Measurements from ENCODE around the gene TBC1D14.

Gene TBC1D14

DNA sequence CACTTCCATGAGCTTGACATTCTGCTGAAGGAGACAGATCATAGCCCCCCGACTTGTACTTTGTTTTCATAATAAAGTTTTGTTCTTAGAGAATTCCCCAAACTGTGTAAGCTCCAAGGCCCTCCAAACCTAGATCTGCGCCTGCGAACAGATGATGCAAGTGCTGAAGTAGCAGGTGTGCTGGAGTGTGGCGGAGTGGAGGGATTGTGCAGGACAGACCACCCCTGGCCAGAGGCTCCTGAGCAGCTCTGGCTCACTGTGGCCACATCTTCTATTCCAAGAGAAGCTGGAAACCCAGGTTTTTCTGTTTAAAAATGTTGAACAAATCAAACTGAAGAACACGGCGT lies 46.4 kb downstream of the TBC1D14 start:
- DNase-seq = peak; percentile 13

DNA sequence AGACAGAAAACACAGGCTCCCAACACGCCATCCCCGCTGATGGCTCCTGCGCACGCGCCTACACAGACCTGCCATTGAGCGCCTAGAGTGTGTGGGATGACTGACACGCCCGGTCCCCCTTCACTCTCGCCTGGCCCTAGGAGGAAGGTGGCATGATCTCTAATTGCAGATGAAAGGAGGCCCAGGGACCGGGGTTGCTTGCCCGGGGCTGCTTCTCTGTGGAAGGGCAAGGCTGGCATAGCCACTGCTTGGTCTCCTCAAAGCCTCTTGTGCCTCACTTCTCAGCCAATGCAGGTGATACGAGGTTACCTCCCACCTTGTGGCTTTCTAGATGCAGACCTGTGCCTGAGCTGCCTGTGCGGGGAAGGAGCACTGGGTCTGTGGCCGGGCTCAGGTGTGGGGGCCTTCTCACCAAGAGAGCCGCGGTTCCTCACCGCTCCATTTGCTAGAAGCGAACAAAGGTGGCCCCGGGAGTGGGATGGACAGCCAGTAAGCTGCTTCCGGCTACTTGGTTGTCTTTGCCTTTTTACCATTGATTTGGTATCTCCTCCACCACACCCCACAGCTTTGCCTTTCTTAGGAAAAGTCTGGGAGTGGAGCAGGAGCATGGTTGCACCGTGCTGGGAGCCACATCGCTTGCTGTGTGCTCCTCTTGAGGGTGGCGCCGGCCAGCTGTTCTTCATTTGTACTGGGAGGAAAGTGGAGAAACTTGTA lies 47.0 kb downstream of the TBC1D14 start:
- DNase-seq = peak; percentile 56

DNA sequence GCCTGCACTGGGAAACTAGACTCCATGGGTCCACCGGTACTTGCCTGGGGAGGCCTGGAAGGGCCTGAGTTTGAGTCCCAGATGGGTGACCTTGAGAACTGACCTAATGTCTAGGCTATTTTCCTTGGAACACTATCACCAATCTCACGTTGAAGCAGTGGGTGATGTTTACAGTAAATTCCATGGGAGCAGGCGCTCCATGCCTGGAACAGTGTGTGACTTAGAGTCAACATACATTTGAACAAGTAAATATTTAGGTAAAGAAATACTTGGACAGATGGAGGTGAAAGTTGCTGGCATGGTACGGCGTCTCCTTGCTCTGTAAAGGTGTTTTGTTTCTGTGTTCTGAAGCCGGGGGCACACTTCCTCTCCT lies 47.5 kb downstream of the TBC1D14 start:
- no peak for DNase-seq

DNA sequence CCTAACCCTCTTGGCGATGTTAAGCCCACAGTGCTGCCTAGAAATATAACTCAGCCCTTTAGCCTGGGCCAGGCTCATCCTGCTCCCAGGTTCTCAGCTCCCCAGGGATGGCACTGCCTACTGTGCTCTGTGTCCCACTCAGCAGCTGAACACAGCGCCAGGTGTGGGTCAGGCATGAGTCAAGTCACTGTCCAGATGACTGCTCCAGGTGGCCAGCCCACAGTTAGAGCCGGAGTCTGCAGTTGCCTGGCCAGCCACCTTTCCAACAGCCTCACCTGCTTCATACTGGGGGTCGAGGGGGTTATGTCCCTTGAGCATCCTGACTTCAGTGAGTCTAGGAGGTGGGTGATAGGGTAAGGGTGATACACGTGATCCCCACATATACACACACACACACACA lies 48.4 kb downstream of the TBC1D14 start:
- peak; percentile 58 for DNase-seq

DNA sequence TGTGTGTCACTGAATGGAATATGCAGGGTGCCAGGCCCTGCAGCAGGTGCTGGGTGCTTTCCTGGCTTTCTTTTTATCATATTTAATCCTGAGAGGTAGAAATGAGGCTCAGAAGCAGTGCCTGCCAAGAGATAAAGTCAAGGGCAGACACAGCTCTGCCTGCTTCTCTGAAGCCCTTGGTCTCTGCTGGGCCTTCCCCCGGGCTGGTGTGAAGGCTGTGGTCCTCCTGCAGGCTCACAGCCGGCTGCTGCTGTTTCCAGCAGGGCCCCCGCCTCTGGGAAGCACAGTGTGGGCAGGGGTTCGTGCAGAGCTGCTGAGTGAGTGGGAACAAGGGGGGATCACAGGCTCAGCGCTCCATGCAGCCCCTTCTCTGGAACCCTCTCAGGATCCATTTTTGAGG lies 49.6 kb downstream of the TBC1D14 start:
- DNase-seq = no peak

DNA sequence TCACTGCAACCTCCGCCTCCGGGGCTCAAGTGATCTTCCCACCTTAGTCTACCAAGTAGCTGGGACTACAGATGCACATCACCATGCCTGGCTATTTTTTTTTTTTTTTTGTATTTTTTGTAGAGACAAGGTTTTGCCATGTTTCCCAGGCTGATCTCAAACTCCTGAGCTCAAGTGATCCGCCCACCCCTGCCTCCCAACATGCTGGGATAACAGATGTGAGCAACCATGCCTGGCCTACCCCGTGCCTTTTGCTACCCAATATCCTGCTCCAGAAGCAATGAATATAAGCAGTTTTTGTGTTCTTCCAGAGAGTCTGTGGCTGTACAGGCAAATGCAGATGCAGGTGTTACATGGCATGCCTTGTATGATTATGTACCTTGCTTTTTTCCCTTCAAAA lies 50.5 kb downstream of the TBC1D14 start:
- no peak for DNase-seq

DNA sequence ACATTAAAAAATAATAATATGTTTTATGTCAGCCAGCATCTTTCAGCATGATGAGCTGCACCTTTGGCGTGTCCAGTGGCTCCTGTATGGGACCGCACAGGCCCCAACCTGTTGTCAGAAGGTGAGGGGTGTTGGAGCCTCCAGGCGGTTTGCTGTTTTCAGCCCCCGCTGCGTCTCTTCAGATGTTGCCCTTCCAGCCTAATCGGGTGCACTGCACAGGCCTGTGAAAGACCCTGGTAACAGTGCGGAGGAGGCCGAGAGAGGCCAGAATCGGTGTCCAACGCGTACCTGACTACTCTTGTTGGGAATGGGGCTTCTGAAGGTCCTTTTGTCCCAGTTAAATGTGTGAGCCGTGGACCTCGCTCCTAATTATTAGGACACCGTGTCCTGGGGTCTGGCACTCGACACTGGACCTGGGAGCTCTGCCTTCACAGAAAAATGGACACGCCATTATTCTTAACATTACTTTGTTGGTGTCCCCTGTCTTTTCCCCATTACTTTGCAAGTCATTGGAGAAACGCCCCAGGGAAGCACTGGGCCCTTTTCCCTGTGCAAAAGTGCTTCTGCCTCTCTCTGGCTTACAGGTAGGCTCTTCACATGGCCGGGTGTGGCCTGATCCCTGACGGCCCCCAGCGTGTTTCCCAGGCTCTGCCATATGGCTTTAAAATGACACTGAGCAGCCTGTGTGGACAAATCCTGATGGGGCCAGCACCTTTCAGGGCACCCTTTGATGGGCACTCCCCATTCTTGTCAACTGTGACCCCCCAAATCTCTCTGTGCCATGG lies 51.2 kb downstream of the TBC1D14 start:
- no peak for DNase-seq

DNA sequence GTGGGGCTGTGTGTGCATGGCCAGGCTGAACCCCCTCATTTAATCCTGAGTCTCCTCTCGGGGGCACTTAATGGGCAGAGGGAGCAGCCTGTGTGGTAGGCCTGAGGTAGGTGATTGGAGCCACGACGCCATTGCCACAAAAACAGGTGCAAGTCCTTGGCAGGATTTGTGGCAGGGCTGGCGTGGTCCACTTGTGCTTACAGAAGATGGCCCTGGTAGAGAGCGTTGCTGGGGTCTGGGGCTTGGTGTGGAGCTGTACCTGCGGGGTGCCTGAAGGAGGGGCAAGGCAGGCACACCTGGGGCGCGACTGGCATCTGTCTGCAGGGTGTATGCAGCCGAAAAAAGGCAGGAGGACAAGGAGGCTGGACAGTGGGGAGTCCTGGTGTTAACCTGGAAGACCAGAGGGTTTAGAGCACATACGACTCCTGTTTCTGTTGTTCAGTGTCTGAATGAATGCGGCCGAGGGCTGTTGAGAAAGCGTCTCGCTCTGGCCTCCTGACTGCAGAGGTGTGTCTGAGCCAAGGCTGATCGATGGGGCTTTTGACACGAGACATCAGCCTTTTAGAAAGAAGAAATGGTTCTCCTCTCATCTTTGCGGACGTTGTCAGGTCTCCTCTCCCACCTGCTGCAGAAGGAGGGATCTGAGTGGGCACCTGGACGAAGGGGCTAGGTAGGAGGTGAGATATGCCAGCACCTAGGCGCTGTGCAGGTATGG lies 52.0 kb downstream of the TBC1D14 start:
- no peak for DNase-seq

DNA sequence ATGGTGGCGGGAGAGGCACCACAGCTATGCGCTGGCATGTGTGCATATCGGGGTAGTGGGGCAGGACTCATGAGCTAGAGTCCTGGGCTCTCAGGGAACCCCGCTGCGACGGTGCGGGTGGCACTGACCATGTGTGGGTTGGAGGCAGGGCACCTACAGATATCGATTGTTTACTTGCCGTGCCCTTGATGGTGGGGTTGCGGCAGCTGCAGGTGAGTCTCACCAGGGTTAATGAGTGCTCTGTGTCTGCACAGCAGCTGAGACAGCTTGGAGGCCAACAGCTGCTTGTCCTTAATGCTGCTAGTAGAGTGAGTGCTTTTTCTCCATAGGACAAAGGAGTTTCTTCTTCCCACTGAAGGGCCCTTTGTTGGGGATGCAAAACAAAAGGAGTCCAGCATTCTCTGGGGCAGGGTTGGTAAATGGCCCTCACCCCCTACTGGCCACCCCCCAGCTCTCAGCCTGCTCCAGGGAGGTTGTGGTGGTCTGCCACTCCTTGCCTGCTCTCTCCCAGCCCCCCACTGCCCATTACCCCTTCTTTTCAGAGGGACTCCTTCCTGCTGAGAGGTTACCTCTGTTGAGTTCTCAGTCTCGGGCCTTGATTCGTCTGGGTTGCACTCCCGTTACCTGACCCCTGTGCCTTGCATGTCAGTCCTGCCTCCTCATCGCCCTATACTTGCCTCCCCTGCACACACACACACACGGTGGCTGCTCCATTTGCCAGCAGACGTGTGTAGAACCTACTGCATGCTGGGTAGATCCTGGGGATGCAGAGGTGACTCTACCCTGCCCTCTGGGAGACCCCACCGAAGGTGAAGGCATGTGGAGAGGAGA lies 52.8 kb downstream of the TBC1D14 start:
- DNase-seq = no peak

DNA sequence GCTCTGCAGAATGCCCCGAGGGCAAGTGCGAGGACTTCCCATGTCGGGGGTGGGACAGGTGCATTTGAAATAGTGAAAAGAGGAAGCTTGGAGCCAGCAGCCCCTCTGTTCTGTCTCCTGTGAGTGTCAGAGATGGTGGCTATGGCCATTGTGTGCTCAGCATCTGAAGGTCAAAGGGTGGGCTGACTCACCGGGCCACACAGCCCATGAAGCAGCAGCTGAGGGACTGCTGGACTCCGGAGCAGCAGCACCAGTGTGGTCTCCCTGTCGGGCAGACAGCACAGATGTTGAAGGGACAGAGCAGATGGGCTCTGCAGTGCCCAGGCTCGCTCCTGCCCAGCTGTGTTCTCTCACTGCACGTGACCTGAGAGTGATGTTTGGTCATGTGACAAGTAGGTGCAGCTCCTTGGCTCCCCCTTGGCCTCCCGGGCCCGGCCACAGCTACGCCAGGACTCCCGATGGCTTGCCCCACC lies 53.5 kb downstream of the TBC1D14 start:
- DNase-seq = no peak

DNA sequence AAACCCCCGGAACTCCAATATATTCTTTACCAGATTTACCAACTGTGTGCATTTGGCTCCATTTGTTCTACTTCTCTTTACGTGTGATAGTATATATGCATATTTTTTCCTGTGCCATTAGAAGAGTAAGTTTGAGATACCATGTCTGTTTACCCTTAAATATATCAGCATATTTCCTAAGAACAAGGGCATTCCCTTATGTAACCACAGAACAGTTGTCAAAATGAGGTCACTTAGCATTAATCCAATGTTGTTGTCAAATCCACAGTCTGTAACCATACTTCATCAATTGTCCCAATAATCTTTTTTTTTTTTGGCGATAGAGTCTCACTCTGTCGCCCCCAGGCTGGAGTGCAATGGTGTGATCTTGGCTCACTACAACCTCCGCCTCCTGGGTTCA lies 55.2 kb downstream of the TBC1D14 start:
- DNase-seq = no peak

DNA sequence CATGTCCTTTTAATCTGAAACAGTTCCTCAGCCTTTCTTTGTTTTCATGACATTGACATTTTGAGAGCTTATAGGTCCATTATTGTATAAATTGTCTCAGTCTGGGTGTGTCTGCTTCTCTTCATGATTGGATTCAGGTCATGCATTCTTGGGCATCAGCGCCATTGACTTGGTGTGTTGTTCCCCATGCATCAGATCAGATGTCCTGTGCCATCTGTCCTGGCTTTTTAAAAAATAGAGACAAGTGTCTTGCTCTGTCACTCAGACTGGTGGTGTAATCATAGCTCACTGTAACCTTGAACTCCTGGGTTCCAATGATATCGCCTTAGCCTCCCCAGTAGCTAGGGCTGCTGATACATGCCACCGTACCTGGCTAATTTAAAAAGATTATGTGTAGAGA lies 55.7 kb downstream of the TBC1D14 start:
- DNase-seq = no peak

DNA sequence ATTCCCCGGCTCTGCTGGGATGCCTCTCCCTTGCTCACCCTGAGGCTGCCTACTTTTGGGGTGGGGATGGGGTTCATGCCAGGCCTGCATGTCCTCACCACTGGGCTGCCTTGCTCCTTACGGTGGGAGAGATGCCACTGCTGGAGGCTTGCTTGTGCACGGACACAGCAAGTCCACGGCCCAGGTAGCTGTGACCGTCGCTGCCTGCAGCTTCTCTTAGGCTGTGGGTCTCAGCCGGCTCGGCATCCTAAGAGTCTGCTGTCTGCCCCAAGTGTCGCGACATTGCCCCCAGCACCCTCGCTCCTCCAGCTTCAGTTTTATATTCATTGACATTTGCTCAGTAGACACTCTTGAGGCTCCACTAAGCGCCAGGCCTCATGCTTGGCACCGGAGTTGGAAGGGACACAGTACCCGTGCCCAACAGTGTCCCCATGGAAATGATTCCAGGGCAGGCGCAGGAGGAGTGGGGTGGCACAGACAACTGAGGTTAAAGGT lies 58.3 kb downstream of the TBC1D14 start:
- no peak for DNase-seq

DNA sequence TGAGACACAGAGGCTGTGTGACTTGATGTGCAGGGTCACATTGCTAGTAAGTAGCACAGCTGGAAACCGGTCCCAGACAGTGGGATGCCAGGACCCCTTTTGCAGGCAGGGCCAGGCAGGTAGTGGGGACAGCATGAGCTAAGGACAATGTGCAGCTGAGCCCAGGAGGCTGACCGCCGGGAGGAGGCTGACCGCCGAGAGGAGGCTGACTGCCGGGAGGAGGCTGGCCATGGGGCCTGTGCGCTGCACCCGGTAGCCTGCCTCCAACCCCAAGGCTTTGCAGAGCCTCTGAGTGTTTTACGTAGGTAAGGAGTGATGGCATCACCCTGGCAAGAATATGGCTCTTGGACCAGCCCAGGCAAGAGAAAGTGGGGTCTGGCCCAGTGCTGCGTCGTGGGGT lies 58.9 kb downstream of the TBC1D14 start:
- no peak for DNase-seq

DNA sequence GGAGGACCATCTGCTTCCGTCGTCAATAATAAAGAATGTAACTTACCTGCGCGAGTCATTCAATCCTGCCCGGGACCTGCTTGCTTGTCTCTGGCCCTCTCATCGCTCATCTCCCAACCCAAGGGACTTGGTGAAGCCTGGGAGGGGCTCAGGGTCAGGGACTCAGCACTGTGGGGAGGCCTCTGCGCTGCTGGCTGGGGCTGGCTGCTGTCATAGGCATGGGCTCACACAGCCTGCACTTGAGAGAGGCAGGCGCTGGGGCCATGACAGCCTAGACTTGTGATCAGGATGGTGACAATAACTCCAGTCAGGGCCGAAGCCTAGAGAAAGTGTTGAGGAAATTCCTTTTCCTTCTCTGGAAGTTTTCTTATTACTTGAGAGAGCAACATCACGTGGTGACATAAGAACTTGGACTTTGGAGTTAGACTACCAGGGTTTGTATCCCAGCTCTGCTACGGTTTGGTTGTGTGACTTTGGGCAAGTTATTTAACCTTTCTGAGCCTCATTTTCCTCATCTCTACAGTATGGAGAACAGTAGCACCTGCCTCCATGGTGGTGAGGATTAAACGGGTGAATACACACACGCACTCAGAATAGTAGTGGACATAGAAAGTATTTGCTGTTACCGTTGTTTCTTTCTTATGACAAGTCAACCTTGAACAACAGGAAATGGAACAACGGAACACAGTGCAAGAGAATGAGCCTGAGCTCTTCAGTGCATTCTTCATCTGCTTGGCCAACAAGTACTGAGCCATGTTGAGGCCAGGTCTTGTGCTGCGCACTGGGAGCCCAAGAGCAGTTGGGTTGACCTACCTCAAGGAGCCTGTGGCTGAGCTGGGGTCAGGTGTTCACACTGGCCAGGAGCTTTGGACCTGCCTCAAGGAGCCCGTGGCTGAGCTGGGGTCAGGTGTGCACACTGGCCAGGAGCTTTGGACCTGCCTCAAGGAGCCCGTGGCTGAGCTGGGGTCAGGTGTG lies 60.5 kb downstream of the TBC1D14 start:
- peak; percentile 53 for DNase-seq

DNA sequence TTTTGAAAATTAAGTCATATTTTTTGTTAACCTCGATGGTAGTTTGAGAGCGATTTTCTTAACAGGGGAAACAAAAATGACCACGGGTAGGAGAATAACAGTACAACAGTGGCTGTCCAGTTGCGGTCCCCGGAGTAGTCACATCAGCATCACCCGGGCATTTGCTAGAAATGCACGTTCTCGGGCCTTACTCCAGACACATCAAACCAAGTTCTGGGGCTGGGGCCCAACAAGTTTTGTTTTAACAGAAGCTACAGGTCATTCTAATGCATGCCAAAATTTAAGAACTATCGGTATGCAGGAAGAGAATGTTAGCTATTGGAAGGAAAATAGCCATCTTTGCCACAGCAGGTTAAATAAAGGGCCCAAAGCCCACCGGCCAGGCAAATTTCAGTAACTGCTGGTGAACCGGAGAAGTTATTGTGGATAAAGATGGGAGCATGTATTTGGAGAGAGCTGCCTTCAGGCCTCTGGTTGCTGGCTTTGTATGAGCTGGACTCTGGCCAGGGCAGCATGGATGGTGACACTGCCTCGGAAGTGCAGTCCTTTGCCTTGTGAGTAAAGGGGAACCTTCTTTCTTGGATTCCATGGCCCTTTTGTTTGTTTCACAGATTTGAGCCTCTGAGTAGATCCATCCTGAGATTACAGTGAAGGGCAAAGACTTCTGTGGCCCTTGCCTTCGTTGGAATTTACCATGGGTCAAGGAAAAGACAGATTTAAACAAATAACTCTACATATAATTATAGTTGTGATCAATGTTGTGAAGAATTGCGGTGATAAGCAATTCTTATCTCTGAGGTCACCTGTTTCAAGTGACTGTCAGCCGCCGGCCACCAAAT lies 62.1 kb downstream of the TBC1D14 start:
- DNase-seq = peak; percentile 45

DNA sequence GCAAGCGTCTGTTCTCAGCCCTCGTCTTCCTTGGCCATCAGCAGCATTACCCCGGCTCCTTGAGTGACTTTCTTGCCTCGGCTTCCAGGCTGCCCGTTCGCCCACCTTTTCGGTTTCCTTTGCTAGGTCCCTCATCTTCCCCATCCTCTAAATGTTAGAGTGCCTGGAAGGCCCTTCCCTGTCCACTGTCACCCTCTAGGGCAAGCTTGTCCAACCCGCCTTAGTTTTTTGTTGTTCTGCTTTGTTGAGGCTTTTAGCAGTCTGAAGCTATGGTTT lies 62.7 kb downstream of the TBC1D14 start:
- DNase-seq = peak; percentile 47

DNA sequence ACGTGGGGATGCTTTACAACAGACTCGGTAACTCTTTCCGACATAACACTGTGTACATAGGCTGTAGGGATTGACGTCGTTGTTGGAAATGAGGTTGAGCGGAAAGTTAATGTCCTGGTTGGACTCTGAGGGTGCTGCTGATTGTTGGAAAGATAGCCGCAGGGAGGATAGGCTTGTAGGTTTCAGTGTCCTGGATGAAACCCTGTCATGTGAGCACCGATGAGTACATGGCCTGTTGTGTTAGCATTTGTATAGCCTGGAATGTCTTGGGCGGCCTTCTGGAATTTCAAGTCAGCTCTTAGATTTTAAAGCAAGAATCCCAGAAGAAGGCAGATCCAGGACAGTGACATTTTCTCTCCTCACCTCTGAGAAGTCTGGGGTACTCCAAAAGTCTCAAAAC lies 63.3 kb downstream of the TBC1D14 start:
- DNase-seq = no peak

DNA sequence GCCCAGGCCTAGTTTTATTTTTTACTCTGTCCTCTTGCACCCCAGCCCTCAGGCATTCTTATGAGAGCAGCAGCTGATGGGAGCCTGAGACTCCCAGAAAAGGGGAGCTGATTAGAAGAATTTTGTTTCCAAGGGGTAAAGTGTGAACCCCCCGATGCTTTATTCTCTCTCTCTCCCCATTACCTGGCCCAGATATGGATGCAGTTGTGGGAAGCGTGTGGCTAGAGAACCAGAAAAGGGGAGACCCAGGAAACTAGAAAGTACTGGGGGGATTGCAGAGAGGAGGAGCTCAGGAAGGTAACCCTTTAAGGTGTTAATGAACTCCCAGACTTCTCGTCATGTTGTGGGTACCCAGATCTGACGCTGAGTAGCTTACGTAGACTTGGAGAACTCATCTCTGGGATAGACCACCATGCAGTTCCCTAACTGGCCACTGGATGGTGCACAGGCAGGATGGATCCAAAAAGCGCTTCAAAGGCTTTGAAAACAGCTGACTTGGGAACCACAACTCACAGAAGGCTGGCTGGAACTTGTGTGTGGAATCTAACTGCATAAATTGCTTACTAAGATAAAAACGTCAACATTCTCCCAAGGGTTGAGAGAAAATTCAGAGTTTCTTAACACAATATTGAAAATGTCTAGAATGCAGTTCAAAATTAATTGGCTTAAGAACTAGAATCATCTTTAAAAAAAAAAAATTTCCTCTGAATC lies 64.7 kb downstream of the TBC1D14 start:
- peak; percentile 93 for DNase-seq

DNA sequence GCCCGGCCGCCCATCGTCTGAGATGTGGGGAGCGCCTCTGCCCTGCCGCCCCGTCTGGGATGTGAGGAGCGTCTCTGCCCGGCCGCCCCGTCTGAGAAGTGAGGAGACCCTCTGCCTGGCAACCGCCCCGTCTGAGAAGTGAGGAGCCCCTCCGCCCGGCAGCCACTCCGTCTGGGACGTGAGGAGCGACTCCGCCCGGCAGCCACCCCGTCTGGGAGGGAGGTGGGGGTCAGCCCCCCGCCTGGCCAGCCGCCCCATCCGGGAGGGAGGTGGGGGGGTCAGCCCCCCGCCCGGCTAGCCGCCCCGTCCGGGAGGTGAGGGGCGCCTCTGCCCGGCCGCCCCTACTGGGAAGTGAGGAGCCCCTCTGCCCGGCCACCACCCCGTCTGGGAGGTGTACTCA lies 68.2 kb downstream of the TBC1D14 start:
- DNase-seq = peak; percentile 19
